Psoas muscle (tissue), 8 donors: ENCODE results near the gene UBE2Q1. TPM values are rescaled to one million over a fixed set of nuclear protein-coding genes. Genes with fewer than 3 reads are reported as not detected.

Experiments used
- ATAC-seq, 4 donors: fragments of 200-7000 bp; cut with Tn5 transposase; one replicate each; pipeline ENCODE4 v1.9.1; 2020; ENCODE audit warnings: moderate library complexity in 3 of 4, mild to moderate bottlenecking in 2 of 4
- DNase-seq, 2 donors: peaks; one replicate each; pipeline ENCODE4 v3.0.0-alpha.2; 2020
- H3K27ac ChIP-seq: fragments of 200-600 bp; one replicate; pipeline ENCODE4 v1.8.0; 2022
- H3K27me3 ChIP-seq, 3 donors: fragments of 200-600 bp in 1 of 3; one replicate each; pipeline versions ENCODE4 v1.6.1 to v1.8.0; 2013 to 2022; ENCODE audit warnings: low read length in 2 of 3, mild to moderate bottlenecking in 2 of 3, moderate library complexity in 1 of 3; ENCODE audit not compliant: insufficient read depth in 3 of 3
- H3K36me3 ChIP-seq, 2 donors: fragments of 200-600 bp in 1 of 2; one replicate each; pipeline versions ENCODE4 v1.6.1 to v1.8.0; 2013 to 2022; ENCODE audit warnings: low read depth in 1 of 2, mild to moderate bottlenecking in 1 of 2, moderate library complexity in 1 of 2; ENCODE audit not compliant: insufficient read depth in 1 of 2
- H3K4me1 ChIP-seq: fragments of 200-600 bp; one replicate; pipeline ENCODE4 v1.8.0; 2022
- H3K4me3 ChIP-seq: fragments of 200-600 bp; one replicate; pipeline ENCODE4 v1.8.0; 2022; ENCODE audit warnings: mild to moderate bottlenecking
- H3K9me3 ChIP-seq: fragments of 200-600 bp; one replicate; pipeline ENCODE4 v1.8.0; 2022
- CTCF ChIP-seq: fragments of 200-600 bp; IDR thresholded peaks from one replicate; pipeline ENCODE4 v1.8.0; 2022; ENCODE audit warnings: antibody characterized with exemption
- WGBS, 3 donors: extraction: QIAGEN DNeasy Blood & Tissue Kit; methylation state at CpG; one replicate each; pipeline versions ENCODE4 v1.1.6 to v1.1.7; 2013; 5-methylcytosine and 5-hydroxymethylcytosine counted together
- intact Hi-C, 2 donors: fragments of 100-400 bp; cut with DNase I; formaldehyde crosslinking; loops; one replicate each; pipeline versions ENCODE4 v1.11.0 to v1.14.2; 2022
- polyA plus RNA-seq, 3 donors: library from polyadenylated mRNA; stranded (reverse); fragments of 200-250 nt; gene quantifications; one replicate each; pipeline ENCODE4 v1.2.3, GENCODE V29; 2013
- total RNA-seq, 4 donors: library from RNA; stranded (reverse); fragmentation: NEBNext Ultra II Directional in 2 of 4; extraction: Animal tissue kit (Norgen Biotek cat#: 25700) in 2 of 4; gene quantifications; one replicate each; pipeline versions ENCODE4 v1.2.1 to v1.2.4, GENCODE V29; 2021 to 2023
- donor health status: healthy with polysubstance abuse.
- donor health status: DM: no; HTN: no; CAD: no; lungs with moderate emphysema.
- donor health status: Bipolar disorder and iron deficiency.
- donor health status: healthy.
- donor health status: DM: yes; HTN: yes; CAD: no.
- donor health status: DM: no; HTN: no; CAD: no.
- donor health status: DM: no; HTN: no; CAD: no.
- donor health status: DM: yes; HTN: yes; CAD: no.

Gene UBE2Q1
- total and polyA plus RNA-seq, 7 donors = 34.0 to 65.5 (median 50.8) TPM

GRCh38 chr1:154573168-154573510 lies 14.7 kb upstream of the UBE2Q1 start:
- DNase-seq (no peak), ATAC-seq (no peak)
- H3K36me3 ChIP-seq = peaks cover 0 to 2% of the 10 kb centered on the region in 2 donors
- H3K9me3 ChIP-seq = no peaks in the 10 kb centered on the region
- TF ChIP-seq CTCF = no peak
- H3K4me1 ChIP-seq = peaks cover under 1% of the 10 kb centered on the region
- H3K27ac ChIP-seq = no peak overlapping the region
- H3K27me3 ChIP-seq = peaks cover 0 to 2% (median 0%) of the 10 kb centered on the region in 3 donors
- intact Hi-C loops = no loop called here
- 77 to 83% (median 82%) methylated on average over 3 of the region's 3 CpGs for WGBS, 3 donors
- H3K4me3 ChIP-seq = no peak overlapping the region

GRCh38 chr1:154572468-154573167 lies 14.2 kb upstream of the UBE2Q1 start:
- H3K9me3 ChIP-seq = no peaks in the 10 kb centered on the region
- no peak for DNase-seq
- ATAC-seq = no peak
- H3K4me3 ChIP-seq = no peak overlapping the region
- H3K36me3 ChIP-seq = no peaks in the 10 kb centered on the region
- no peak overlapping the region for H3K27ac ChIP-seq
- peaks cover 4% of the 10 kb centered on the region for H3K4me1 ChIP-seq
- 53 to 68% (median 59%) methylated on average over 10 of the region's 10 CpGs for whole genome bisulfite sequencing, 3 donors
- intact Hi-C loops = no loop called here
- H3K27me3 ChIP-seq = peaks cover 0 to 6% (median 0%) of the 10 kb centered on the region in 3 donors
- no peak for TF ChIP-seq CTCF

GRCh38 chr1:154571964-154572288 lies 13.5 kb upstream of the UBE2Q1 start:
- intact Hi-C loops = no loop called here
- peaks cover 4% of the 10 kb centered on the region for H3K4me1 ChIP-seq
- H3K4me3 ChIP-seq = no peak overlapping the region
- no peak overlapping the region for H3K27ac ChIP-seq
- TF ChIP-seq CTCF = no peak
- WGBS, 3 donors = 89 to 93% (median 89%) methylated on average over 29 of the region's 29 CpGs
- H3K27me3 ChIP-seq = peaks cover 0 to 6% (median 0%) of the 10 kb centered on the region in 3 donors
- H3K36me3 ChIP-seq = no peaks in the 10 kb centered on the region
- H3K9me3 ChIP-seq = no peaks in the 10 kb centered on the region
- no peak for ATAC-seq
- no peak for DNase-seq

GRCh38 chr1:154571244-154571963 lies 12.9 kb upstream of the UBE2Q1 start:
- H3K9me3 ChIP-seq = no peaks in the 10 kb centered on the region
- WGBS, 3 donors = 95 to 96% (median 95%) methylated on average over 59 of the region's 59 CpGs
- peaks cover 0 to 6% (median 0%) of the 10 kb centered on the region in 3 donors for H3K27me3 ChIP-seq
- ATAC-seq = no peak
- intact Hi-C loops = no loop called here
- no peak overlapping the region for H3K27ac ChIP-seq
- no peak overlapping the region for H3K4me3 ChIP-seq
- no peaks in the 10 kb centered on the region for H3K36me3 ChIP-seq
- no peak for TF ChIP-seq CTCF
- H3K4me1 ChIP-seq = peaks cover 4% of the 10 kb centered on the region
- DNase-seq = no peak
